Measurements from ENCODE around the gene CDRT4.

The CDRT4 gene

DNA sequence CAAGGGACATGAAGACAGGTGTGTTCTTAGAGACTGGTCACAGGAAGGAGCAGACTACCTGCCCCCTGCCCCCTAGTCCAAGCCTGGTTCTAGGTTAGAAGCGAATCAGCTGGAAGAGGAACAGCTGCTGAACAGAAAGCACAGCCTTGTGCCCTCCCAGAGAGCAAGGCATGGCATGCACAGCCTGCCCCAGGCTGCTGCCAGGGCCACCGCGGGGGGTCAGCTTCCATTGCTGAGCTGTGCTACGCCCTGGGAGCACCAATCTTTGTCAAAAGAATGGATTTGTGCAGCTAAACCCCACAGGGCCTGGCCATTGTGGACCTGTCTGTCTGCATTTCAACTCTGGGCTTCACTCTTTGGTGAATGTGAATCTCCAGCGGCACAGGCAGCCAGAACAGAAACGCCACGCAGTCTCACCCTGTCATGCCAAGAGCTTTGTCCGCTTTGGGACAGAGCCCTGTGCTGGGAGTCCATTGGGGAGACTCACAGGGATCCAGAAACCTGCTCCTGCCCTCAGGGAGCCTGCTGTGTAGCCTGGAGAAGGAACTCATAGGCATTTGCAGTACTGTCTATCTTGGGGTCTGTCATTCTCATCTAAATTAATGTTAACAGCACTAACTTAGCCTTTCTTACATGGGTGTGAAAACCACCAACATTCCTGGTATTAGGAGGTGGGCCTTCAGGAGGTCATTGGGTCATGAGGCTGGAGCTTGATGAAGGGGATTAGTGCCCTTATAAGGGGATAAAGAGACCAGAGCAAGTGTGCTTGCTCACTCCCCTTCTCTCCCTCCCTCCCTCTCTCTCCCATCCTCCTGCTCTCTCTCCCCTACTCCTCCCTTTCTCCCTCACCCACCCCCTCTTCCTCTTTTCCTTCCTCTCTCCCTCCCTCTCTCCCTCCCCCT is 25.6 kb upstream of the CDRT4 start:
- DNase-seq (ENCODE audit: low read depth), result no peak

DNA sequence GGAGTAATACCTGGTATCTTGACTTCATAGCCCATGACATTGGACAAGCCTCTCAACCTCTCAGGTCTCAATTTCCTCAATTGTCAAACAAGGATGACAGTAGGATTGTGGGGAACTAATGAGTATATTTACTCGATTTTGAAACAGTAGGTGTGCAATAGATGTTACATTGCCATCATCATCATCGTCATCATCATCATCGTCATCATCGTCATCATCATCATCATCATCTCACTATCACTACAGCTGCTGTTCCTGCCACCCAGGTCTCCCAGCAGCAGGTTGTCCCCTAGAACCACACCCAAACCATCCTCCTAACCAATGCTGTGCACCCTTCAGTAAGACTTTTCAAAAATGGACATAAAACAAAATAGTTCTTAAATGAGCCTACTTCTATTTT is 24.8 kb upstream of the CDRT4 start:
- DNase-seq (ENCODE audit: low read depth), result no peak

DNA sequence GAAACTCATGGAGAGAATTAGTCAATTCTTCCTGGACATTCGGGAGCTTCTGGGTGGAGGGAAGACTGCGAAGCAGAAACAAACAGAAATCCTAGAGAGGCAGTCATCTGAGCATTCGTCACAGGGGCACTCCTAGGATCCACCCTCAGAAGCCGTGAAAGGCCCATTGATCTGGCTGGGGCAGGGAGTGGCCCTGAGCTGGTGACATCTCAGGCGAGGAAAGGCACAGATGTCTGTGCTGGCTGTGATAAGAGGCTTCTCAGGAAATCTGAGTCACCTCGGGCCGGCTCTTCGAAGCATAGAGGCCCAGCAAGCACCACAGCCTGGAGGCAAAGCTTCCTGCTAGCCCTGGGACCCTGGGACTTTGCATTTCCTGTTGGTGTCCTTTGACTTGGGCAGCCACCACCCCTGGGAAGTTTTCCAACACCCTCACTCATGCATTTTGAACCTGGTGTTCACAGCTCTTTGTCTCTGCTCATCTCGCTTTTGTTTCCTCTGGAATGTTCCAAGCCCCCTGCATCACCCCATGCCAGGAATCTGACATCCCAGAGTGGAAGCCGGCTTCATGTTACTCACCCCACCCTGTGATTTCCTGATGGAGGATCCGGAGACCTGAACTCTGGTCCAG is 23.3 kb upstream of the CDRT4 start:
- peak; percentile 90 for DNase-seq (ENCODE audit: low read depth)

DNA sequence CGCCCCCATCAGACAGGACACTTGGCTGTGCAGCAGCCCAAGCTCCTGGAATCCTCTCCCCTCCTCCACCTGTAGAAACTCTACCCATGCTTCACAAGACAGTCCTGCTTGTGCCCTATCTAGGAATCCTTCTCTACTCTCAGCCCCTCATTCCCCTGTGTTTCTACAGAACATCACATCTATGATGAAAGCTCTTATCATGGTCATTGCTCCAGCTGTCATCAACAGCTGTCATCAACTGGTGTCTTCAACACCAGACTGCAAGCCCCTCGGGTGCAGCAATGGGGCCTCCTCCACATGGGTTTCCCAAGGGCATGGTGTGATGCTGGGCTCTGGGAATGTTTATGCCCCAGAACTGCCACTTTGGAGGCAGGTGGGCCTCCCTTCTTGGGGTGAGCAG is 21.1 kb upstream of the CDRT4 start:
- DNase-seq (ENCODE audit: low read depth), result no peak

DNA sequence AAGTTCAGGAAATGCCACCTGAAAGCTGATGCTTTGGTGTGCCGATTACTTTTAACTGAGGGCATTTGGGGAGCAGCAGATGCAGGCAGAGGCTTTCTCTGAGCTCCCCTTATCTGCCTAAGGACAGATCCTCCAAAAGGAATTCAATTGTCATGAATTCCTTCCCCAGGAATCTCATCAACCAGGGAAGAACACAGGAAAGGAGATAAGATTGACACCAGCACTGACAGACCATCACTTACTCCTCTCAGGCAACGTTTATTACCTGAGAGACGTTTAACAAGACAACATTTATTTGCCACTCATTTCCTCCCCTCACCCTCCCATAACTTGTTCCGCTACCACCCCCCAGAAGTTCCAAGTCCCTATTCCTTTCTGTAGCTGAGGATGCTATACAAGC is 17.6 kb upstream of the CDRT4 start:
- DNase-seq (ENCODE audit: low read depth), result no peak

DNA sequence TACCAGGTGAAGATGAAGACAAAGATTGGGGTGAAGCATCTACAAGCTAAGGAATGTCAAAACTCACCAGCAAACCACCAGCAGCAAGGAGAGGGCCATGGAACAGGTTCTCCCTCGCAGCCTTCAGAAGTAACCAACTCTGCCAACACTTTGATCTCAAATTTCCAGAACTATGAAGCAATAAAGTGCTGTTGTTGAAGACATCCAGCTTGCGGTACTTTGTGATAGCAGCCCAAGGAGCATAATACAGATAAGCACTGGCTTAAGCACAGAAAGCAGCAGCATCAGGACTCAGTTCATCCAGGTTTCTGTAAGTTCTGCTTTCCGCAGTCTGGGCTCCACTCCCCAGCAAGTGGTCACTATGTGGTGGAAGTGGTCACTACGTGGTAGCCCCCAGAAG is 16.0 kb upstream of the CDRT4 start:
- no peak for DNase-seq (ENCODE audit: low read depth)

DNA sequence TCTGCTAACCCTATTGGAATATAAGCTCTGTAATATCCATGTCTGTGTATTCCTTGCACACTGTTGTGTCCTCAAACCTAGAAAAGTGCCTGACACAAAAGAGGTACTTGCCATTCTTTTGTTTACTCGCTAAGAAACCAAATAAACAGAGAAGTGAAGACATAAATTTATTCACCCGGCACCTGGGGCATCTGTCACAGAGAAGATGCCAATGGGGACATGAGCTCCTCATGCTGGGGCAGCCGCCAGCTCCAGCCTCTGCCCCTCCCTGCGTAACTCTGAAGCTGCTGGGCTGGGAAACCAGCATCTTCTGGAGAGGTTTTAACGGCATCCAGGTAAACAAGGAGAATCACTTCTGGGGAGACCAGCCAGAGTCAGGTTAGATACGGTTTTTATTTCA is 15.1 kb upstream of the CDRT4 start:
- no peak for DNase-seq (ENCODE audit: low read depth)

DNA sequence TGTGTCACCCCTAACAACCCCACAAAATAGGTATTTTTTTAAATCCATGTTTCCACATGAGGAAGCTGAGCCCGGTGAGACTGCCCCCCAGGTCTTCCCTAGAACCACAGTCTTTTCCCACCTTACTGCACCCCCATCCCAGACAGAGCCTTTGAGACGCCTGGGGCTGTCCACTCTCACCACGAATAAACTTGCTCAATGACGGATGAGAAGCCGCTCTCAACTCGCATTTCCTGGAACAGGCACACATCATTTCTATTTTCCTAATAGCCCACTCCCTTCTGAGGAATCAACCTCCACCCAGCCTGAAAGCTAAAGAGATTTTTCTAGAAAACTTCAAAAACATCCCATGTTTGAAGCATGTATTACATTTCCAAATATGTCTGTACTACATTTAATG is 14.1 kb upstream of the CDRT4 start:
- DNase-seq (ENCODE audit: low read depth), result no peak

DNA sequence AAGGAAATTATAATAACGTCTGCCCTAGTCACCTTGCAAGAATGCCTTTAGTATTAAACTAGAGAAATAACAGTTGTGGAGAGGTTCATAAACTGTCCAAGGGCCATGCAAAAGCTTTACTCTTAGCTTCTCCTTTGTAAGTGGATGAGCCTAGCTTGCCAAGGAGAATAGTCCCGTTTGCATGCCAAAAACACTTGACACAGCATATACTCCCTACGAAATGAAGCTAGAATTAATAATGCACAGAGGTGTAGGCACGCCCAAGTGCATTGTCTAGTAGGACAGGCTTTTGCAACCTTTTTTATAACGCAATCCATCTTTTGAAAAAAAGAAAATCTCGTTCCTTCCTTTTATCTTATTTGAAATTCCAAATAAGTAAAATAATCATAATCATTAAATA is 12.8 kb upstream of the CDRT4 start:
- DNase-seq (ENCODE audit: low read depth), result no peak

DNA sequence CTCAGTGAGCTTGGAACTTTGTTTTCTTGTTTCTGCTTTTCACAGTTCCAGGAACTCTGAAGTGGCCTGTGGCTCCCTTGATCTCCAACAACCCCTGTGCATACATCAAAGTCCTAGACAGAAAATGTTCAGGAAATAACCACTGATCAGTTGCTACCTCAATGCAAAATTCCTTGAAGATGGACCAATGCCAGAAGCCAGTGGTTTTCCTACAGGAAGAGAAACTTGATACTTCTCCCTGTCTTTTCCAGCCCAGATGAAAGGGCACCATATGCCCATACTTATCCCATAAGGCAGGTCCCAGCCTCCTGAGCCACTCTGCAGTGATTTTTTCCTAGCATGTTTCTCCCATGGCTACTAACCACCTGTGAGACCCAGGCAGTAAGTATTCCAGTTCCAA is 12.3 kb upstream of the CDRT4 start:
- DNase-seq (ENCODE audit: low read depth), result peak; percentile 58

DNA sequence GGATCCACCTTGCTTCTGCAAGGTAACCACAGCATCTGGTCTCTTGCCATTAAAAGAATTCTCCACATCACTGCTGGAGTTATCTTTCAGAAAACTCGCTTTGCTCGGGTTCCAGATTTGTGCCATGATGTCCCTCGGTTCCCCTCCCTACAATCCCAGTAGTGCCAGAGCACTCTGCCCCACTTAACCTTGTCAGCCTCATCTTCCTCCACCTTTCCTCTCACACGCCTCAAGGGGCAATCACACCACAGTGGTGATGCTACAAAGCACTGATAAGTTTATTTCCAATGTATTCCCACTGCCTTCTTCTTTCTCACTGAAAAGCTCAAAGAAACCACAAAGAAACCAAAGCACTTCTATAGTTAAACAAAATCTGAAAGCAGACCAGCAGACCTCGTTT is 11.4 kb upstream of the CDRT4 start:
- no peak for DNase-seq (ENCODE audit: low read depth)

DNA sequence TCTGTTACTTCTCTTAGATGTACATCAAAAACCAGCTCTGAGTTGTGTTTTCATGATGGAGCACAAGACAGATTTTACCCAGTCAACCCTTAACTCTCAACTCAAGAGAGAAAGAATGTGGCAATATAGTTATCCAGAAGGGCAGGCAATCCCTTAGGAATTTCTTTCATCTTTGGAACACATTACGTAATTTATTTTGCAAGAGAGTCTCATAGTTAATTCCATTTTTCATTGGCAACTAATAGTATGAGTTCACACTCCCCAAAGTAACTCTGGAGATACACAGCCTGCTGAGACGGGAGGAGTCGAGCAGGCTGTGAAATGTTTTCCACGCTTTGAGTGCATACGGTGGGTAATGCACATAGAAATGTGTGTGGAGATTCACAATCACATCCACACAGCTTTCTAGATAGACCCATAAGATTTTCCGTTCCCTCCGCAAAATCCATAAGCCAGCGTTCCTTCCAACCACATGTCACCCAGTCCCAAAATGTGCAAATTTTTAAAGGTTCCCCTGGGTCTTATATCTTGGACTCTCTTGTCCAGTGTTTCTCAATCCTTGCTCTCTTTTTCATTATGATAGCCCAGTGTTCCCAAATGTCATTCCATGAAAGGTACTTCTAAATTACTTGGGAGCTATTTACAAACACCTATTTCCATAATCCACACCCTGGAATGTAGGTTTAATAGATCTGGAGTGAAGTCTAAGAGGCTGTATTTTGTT is 8.4 kb upstream of the CDRT4 start:
- peak; percentile 22 for DNase-seq (ENCODE audit: low read depth)

DNA sequence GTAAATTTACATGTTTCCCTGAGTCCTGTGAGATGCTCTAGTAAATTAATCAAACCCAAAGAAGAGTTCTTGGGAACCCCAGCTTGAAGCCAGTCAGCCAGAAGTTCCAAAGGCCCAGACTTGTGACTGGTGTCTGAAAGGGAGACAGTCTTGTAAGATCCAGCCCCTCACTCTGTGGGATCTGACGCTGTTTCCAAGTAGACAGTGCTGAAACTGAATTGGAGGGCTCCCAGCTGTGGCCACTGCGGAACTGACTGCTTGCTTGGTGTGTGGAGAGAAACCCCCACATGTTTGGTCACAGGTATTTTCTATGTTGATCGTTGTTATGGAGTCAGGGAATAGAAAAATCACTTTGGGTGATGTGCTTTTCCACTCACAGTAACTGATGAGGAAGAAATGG is 5.5 kb upstream of the CDRT4 start:
- DNase-seq (ENCODE audit: low read depth), result no peak

DNA sequence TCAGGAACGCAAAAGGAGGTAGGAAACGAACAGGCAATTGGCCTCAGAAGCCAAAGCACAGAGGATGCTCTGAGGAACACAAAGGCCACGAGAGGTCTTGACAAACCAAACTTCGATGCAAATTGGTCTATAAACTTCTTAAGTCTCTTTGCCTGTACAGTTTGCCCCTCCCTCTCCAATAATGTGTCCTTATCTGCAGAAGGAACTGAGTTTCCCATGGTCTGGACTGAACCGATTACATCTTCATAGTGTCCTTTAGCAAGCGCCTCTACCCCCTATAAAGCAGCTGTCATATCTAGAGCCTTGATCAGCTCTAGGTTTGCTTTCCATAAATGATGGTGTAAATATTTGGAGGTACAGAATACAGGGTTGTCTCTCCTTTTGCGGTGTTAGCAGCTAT is 3.1 kb upstream of the CDRT4 start:
- DNase-seq (ENCODE audit: low read depth), result no peak

DNA sequence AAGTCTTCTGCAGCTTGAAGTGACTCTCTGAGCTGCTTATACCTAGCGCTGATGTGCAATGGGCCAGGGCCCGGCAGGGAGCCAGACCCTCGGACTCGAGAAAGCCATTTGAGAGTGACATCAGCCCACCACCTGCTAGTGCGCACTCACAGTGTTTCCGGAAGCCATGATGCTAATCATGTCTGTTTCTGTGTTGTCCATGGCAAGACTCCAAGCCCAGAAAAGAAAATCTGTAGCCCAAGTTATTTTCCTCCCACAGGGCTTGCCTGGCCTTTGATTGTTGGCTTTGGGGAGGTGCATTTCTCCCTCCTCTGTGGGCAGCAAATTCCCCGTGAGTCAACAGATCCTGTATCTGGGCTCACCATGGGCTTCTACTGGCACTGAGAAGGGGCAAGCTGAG is 1.8 kb upstream of the CDRT4 start:
- no peak for DNase-seq (ENCODE audit: low read depth)

DNA sequence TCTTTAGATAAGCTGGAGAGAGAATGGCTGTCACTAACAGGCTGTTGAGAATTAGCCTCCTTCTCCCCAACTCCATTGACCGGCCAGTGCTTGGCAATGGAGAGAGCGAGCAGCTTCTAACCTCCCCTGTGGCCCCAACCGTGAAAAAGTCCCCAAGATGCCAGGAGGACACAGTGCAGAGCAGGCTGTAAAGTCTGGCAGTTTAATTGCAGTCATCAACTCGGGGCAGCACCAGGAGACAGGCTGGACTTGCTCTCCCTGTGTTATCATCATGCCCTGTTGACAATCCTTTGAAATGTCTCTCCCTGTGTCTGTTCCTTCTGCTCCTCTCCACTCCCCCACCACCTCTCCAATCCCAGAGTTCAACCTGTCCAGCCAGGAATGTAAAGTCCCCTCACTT is 705 bp upstream of the CDRT4 start:
- DNase-seq (ENCODE audit: low read depth), result no peak

DNA sequence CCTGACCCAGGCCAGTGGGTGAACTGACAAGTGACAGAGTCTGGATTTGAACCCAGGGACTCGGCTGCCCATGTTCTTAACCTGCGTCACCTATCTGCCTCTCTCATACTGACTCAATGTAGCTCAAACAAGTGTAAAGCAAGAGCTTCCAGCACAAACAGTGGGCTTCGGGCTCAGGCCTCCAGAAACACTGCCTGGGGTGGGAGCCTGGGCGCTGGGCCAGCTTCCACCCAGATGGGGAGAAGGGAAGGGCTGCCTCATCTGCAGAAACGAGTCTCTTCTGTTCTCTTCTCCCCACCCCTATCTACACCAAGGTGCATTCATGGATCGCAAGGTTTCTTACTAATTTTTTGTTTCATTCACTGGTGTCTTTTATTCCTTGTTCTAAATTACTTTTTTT is 1.3 kb downstream of the CDRT4 start:
- no peak for DNase-seq (ENCODE audit: low read depth)

DNA sequence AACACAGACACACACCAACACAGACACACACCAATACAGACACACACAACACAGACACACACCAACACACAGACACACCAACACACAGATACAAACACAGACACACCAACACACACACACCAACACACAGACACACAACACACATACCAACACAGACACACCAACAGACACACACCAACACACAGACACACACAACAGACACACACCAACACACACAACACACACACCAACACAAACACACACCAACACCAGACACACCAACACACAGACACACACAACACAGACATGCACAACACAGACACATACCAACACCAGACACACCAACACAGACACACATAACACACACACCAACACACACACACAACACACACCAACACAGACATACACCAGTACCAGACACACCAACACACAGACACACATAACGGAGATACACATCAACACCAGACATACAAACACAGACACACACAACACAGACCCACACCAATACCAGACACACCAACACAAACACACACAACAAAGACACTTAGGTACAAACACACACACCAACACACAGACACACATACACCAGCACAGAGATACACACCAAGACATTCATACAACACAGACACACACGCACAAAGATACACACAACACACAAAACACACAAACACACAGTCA is 2.2 kb downstream of the CDRT4 start:
- no peak for DNase-seq (ENCODE audit: low read depth)

DNA sequence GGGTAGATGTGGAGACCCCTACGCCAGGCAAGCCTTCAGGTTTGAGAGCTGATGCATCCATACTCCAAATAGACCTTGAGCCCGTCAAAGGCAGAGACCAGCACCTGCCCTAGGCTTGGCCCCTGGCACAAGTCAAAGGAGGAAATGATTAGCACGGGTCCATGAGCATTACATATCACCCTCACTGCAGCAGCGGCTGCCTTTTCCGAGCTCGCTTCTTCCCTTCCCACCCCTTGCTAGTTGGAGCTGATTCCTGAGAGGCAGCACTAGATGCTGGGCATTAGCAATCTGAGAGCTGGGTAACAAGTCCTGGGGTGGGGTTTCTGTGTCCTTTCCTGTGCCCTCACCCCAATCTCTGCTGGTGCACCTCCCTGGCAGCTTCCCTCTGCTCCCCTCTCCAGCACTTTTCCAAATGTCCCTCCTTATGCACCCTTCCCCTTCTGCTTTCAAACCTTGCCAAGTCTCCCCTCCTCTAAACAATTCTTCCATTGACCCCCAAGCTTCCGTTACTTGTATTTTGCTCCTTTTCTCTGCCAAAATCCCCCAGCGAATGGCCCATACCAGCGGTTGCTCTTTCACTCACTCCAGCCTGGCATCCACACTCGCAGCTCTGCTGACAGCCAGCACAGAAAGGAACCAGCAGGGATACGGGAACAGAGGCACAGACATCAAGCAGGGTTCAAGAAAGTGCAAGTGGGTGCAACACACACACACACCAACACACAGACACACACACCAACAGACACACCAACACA is 3.0 kb downstream of the CDRT4 start:
- no peak for DNase-seq (ENCODE audit: low read depth)

DNA sequence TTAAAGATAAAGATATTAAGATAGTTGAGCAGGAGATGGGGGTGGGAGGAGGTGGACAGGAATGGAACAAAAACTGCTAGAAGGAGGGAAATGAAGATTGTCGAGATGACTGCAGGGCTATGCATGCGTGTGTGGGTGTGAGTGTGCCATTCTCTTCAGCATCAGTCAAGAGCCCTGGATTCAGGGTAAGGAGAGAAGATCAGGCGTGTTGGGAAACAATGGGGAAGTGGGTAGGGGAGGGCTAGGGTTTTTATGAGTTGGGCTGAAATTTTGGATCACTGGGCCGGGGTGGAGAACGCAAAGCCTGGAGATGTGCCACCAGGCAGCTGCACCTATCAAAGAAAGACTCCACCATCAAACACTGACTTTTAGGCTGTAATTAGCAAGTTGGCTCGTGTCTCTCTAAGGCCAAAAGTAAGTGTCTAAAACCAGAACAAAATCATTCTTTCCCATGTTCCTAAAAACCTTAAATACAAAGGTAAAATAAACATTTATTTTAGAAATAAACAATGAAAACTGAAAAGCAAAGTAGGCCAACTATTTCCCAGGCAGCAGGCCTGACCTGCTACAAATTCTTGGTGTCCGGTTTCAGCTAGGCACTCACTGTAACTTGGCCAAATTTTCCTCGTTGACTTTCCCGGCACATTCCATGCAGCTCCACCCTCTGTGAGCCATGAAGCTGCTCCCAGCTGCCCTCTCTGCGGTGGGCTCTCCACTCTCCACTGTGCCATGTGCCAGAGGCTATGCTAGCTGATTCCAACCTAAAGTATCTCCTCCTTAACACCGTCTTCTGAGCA is 4.2 kb downstream of the CDRT4 start:
- peak; percentile 43 for DNase-seq (ENCODE audit: low read depth)

DNA sequence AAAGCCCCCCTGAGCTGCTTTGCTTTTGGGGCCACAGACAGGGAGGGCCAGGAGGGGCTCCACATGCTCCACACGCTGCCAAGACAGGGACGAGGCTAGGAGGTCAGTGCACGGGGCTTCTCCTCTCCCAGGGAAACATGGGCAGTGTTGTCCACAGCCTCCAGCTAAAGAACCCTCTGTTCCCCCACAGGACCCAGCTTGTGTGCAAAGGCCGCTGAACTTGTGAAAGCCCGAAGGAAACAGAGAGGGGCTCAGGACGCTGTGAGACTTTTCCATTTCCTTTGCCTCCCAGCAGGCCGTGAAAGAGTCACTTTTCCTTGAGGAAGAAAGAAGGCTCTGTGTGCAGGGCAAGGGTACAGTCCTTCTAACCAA is 9.7 kb downstream of the CDRT4 start:
- DNase-seq (ENCODE audit: low read depth), result no peak

Measured in ELR (cell line).